ENCODE measurements around the gene CALCOCO1. TPM values are rescaled to one million over a fixed set of nuclear protein-coding genes. Genes with fewer than 3 reads are reported as not detected.

Gene CALCOCO1
- total RNA-seq, 2 donors from 2014 or later, result 35.4 to 36.2 TPM

DNA sequence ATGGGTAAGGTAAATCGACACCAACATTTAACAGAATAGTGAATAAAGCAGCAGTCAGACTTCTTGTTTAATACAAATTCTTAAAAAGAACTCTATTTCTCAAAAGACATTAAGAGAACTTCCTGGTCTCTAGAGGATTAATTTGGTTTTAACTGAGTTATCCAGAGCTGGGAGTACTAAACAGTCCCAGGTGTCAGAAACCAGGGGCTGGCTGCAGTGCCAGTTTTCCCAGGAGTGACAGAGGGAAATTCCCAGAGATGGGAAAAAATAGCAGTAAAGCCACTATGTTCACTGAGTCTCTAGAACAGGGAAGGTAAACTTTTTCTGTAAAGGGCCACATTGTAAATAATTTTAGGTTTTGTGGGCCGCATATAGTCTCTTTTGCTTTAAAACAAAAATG lies 60.2 kb downstream of the CALCOCO1 start:
- peak overlapping the region in 1 of 2 donors; percentile 62 for H3K27ac Mint-ChIP-seq

DNA sequence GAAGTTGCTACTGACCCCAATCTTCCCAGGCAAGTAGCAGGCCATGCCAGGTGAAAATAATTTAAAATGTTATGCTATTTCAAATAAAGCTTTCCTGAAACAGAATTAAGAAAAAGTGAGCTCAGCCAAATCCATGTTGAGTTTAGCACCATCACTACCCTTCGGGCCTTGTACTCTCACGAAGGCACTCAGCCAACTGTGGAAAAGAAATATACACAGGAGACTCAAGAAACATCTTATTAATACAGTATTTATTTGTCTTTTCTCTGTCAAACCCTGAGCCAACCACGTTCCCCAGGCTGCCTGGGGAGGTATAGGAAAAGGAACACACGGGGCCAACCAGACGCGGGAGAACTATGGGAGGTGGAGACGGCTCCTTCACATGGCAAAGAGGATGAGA lies 62.3 kb downstream of the CALCOCO1 start:
- Mint-ChIP-seq H3K36me3 (peaks cover 7 to 47% of the 10 kb centered on the region in 2 donors), H3K9me3 (no peaks in the 10 kb centered on the region)

More for the DNA sequence above, 60.2 kb downstream of the CALCOCO1 start:
- no peaks in the 10 kb centered on the region for H3K9me3 Mint-ChIP-seq
- H3K36me3 Mint-ChIP-seq, result peaks cover 12 to 58% of the 10 kb centered on the region in 2 donors
- DNase-seq (ENCODE audit: low spot score in 2 of 2) (no peak), ATAC-seq (no peak)

DNA sequence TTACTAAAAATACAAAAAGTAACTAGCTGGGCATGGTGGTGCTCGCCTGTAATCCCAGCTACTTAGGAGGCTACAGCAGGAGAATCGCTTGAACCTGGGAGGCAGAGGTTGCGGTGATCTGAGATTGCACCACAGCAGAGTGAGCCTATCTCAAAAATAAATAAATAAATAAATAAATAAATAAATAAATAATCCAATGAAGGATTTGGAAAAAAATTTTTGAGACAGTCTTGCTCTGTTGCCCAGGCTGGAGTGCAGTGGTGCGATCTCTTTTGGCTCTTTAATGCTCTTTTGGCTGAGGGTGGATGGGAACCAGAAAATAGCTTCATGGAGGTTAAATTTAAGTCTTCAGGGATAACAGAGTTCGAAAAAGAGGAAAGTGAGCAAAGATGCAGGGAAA lies 63.1 kb downstream of the CALCOCO1 start:
- Mint-ChIP-seq H3K9me3 (no peaks in the 10 kb centered on the region), H3K27ac (peak overlapping the region in 1 of 2 donors; percentile 62), H3K36me3 (peaks cover 7 to 39% of the 10 kb centered on the region in 2 donors)
- ATAC-seq, result no peak
- DNase-seq (ENCODE audit: low spot score in 2 of 2), result no peak

More for the DNA sequence above, 62.3 kb downstream of the CALCOCO1 start:
- ATAC-seq, result no peak
- no peak for DNase-seq (ENCODE audit: low spot score in 2 of 2)
- peak overlapping the region in 1 of 2 donors; percentile 30 for H3K27ac Mint-ChIP-seq

DNA sequence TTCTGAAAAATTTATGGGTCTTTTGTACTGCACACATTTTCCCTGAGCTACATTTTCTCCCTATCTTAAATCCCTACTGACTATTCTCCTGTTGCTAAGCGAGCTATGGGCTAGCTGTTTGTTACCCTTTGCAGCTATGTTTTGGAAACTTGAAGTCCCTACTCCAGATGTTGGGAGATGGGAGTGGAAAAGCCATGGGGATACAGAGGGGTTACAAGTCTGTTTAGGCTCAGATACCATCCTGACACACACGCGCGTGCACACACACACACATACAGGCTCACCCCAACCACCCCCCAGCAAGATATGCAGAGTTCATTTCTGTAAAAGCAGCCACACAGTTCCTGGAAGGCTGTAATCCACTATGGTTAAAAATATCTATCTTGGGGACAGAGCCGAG lies 67.2 kb downstream of the CALCOCO1 start:
- no peak overlapping the region for H3K27ac Mint-ChIP-seq
- H3K36me3 Mint-ChIP-seq, result peaks cover 6 to 19% of the 10 kb centered on the region in 2 donors
- H3K9me3 Mint-ChIP-seq, result no peaks in the 10 kb centered on the region
- DNase-seq (ENCODE audit: low spot score in 2 of 2) (no peak), ATAC-seq (no peak)

DNA sequence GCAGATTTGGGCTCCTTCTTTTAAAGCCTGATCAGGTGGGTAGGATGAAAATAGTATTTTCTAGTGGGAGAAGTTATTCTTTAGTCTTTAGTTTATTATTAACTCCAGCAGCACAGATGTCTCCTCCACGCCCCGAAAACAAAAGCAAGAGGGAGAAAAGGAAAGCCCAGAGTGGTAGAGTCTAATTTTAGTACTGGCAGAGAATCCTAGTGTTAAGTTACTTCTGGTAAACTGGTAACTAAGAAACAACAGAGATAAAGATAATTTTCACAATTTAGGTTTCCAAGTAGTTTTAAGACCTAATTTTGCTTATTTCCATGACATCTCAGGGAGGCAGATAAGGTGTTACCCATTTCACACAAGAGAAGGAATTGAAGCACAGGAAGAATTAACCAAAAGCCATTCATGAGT lies 67.7 kb downstream of the CALCOCO1 start:
- DNase-seq (ENCODE audit: low spot score in 2 of 2) (no peak), ATAC-seq (no peak)
- Mint-ChIP-seq H3K9me3 (no peaks in the 10 kb centered on the region), H3K27ac (peak overlapping the region in 1 of 2 donors; percentile 11), H3K36me3 (peaks cover 4 to 16% of the 10 kb centered on the region in 2 donors)

DNA sequence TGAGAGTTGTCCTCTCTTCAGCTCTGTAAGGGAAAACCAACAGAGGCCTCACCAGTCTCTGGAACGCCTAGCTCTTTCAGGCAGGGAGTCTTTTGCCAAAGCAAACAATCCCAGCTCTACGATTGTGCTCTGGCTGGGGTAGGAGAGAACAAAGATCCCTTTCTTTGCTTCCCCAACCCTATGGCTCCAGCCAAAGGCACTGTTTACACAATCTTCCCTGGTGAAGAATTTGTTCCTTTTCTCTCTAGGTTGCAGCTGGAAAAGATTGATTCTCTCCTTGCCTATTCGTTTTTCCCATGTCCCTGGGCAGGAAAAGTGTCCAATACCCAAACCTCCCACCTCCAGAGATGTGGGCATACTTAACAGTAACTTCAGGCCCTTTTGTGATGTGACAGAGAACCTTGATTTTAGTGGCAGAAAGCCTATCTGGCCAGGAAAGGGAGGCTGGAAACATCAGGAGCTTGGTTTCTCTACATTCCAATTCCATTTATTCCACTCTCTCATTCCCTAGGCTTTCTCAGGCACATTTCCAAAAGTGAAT lies 68.2 kb downstream of the CALCOCO1 start:
- Mint-ChIP-seq H3K27ac (peak overlapping the region in 1 of 2 donors; percentile 11), H3K9me3 (no peaks in the 10 kb centered on the region), H3K36me3 (peaks cover 4 to 11% of the 10 kb centered on the region in 2 donors)
- ATAC-seq (no peak), DNase-seq (ENCODE audit: low spot score in 2 of 2) (no peak)

Other genes starting within 250 kb of the CALCOCO1 start
- 10 to 100 TPM in 1 of 2 donors, 1 to 10 TPM in 1; 9.5 to 21.7 TPM for gene MAP3K12, start 228.0 kb downstream of the CALCOCO1 start, total RNA-seq
- gene TARBP2, start 226.2 kb downstream of the CALCOCO1 start, total RNA-seq, result 10 to 100 TPM; 29.9 to 30.4 TPM
- not detected for gene NPFF, start 220.0 kb downstream of the CALCOCO1 start, total RNA-seq
- gene ATF7, start 101.1 kb downstream of the CALCOCO1 start, total RNA-seq, result 10 to 100 TPM; 25.0 to 30.1 TPM
- gene ATP5MC2, start 51.4 kb downstream of the CALCOCO1 start, total RNA-seq, result 100 to 1,000 TPM; 319 to 327 TPM
- gene CISTR, start 24.5 kb upstream of the CALCOCO1 start, total RNA-seq, result not detected
- gene HOXC13, start 211.4 kb upstream of the CALCOCO1 start, total RNA-seq, result not detected
- gene HOXC12, start 227.5 kb upstream of the CALCOCO1 start, total RNA-seq, result not detected
- gene HOXC11, start 245.7 kb upstream of the CALCOCO1 start, total RNA-seq, result not detected
- not detected for gene HOTAIR, start 247.5 kb upstream of the CALCOCO1 start, total RNA-seq

All from activated naive CD4-positive, alpha-beta T cell treated with anti-CD3 and anti-CD28 coated beads, Interleukin-2, amount 50 U/mL, for 72 hours (primary cell).